CD4-positive, alpha-beta T cell (primary cell): ENCODE results near the gene GALT. TPM values are rescaled to one million over a fixed set of nuclear protein-coding genes. Genes with fewer than 3 reads are reported as not detected.

Experiments
- ATAC-seq: fragments of 200-7000 bp; cut with Tn5 transposase; one replicate; pipeline ENCODE4 v1.10.0; 2022; ENCODE audit warnings: mild to moderate bottlenecking; ENCODE audit not compliant: poor library complexity
- CTCF ChIA-PET: fragments of 350-600 bp; sonication (Branson Sonifier 250); formaldehyde crosslinking; loops from one replicate; lab custom pipeline; 2021; ENCODE audit warnings: antibody characterized with exemption, inconsistent platforms; lab: Charles Lee
- POLR2A ChIA-PET: fragments of 350-600 bp; sonication (Branson Sonifier 250); formaldehyde crosslinking; loops from one replicate; lab custom pipeline; 2021; ENCODE audit warnings: antibody characterized with exemption, inconsistent platforms; lab: Charles Lee
- DNase-seq, 14 experiments: peaks; one replicate each; pipeline ENCODE4 v3.0.0-alpha.2; 2013 to 2020; ENCODE audit warnings: mixed read lengths in 2 of 14
- H3K27ac ChIP-seq, 2 donors: one replicate each; pipeline versions ENCODE4 v1.5.1 to v1.7.0; 2013; ENCODE audit warnings: low read length in 2 of 2, low read depth in 1 of 2, mild to moderate bottlenecking in 1 of 2
- H3K27me3 ChIP-seq, 2 experiments: 1 replicate in 1 of 2; 2 replicates in 1 of 2; pipeline versions ENCODE4 v1.6.1 to v1.7.0; 2013; ENCODE audit warnings: low read length in 2 of 2, control low read depth in 1 of 2, mild to moderate bottlenecking in 1 of 2, moderate library complexity in 1 of 2; ENCODE audit not compliant: insufficient read depth in 2 of 2, control insufficient read depth in 1 of 2
- H3K36me3 ChIP-seq: one replicate; pipeline ENCODE4 v1.6.1; 2013; ENCODE audit warnings: low read length, control low read depth; ENCODE audit not compliant: insufficient read depth
- H3K4me1 ChIP-seq: one replicate; pipeline ENCODE4 v1.6.1; 2013; ENCODE audit warnings: low read length, control low read depth; ENCODE audit not compliant: insufficient read depth
- H3K4me3 ChIP-seq: one replicate; pipeline ENCODE4 v1.5.1; 2013; ENCODE audit warnings: mild to moderate bottlenecking, low read length, moderate library complexity
- H3K9me3 ChIP-seq, 2 experiments: 1 replicate in 1 of 2; 2 replicates in 1 of 2; pipeline versions ENCODE4 v1.6.1 to v1.7.0; 2013; ENCODE audit warnings: low read length in 2 of 2, mild to moderate bottlenecking in 2 of 2, control low read depth in 1 of 2, moderate library complexity in 1 of 2; ENCODE audit not compliant: control insufficient read depth in 1 of 2, insufficient read depth in 1 of 2
- H3K27ac Mint-ChIP-seq: one replicate; pipeline ENCODE4 v1.8.0; 2020; ENCODE audit warnings: mixed read lengths
- H3K27me3 Mint-ChIP-seq: one replicate; pipeline ENCODE4 v1.8.0; 2021; ENCODE audit warnings: mixed read lengths
- H3K36me3 Mint-ChIP-seq: one replicate; pipeline ENCODE4 v1.8.0; 2021; ENCODE audit warnings: low read depth, mixed read lengths
- H3K4me1 Mint-ChIP-seq: one replicate; pipeline ENCODE4 v1.8.0; 2021; ENCODE audit warnings: low read depth, mixed read lengths
- H3K4me3 Mint-ChIP-seq: one replicate; pipeline ENCODE4 v1.8.0; 2020; ENCODE audit warnings: mild to moderate bottlenecking, mixed read lengths
- H3K9me3 Mint-ChIP-seq: one replicate; pipeline ENCODE4 v1.8.0; 2020; ENCODE audit warnings: mixed read lengths
- intact Hi-C, 2 experiments: fragments of 100-400 bp; cut with DNase I in 1 of 2; cut with micrococcal nuclease in 1 of 2; formaldehyde crosslinking; loops; one replicate each; pipeline versions ENCODE4 v1.15.1 to v1.9.0; 2023 to 2025; cut with DNase I, micrococcal nuclease
- total RNA-seq, 174 experiments: library from RNA in 2 of 174; stranded (reverse) in 2 of 174; gene quantifications; one replicate each; pipeline ENCODE4 v1.2.3 and lab custom pipeline; 2021 to 2026
- TF ChIP-seq, protein P1 (sequence below): fragments of 200-600 bp; IDR thresholded peaks from one replicate; pipeline ENCODE4 v1.8.0; 2022; ENCODE audit warnings: antibody characterized with exemption, mild to moderate bottlenecking

GALT gene
- total RNA-seq, 2 experiments from 2014 or later, result 115 TPM

DNA sequence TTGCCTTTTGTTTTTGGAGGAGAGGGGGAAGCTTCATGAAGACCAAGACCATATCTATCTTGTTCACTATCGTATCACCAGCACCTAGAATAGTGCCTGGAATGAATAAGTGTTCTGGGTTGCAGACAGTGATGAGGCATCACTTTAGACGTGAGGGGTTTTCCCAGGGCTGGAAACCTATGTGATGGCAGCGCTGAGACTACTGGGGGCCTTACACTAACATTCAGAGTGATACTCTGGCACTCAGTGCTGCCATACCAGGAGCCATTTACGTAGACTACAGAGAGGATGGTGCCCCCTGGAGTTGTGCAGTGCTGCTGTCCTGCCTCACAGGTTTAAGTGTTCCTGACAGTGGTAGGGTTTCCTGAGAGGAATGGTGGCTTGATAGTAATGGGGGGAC, 37.7 kb downstream of the GALT start:
- TF ChIP-seq, protein P1, sequence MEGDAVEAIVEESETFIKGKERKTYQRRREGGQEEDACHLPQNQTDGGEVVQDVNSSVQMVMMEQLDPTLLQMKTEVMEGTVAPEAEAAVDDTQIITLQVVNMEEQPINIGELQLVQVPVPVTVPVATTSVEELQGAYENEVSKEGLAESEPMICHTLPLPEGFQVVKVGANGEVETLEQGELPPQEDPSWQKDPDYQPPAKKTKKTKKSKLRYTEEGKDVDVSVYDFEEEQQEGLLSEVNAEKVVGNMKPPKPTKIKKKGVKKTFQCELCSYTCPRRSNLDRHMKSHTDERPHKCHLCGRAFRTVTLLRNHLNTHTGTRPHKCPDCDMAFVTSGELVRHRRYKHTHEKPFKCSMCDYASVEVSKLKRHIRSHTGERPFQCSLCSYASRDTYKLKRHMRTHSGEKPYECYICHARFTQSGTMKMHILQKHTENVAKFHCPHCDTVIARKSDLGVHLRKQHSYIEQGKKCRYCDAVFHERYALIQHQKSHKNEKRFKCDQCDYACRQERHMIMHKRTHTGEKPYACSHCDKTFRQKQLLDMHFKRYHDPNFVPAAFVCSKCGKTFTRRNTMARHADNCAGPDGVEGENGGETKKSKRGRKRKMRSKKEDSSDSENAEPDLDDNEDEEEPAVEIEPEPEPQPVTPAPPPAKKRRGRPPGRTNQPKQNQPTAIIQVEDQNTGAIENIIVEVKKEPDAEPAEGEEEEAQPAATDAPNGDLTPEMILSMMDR, result no peak
- intact Hi-C loops, result no loop called here
- Mint-ChIP-seq H3K27ac (no peak overlapping the region), H3K4me3 (no peak overlapping the region), H3K27me3 (no peaks in the 10 kb centered on the region), H3K4me1 (no peaks in the 10 kb centered on the region), H3K36me3 (peaks cover 5% of the 10 kb centered on the region), H3K9me3 (no peaks in the 10 kb centered on the region)
- ChIA-PET POLR2A (no interaction called here), CTCF (no interaction called here)
- Histone ChIP-seq H3K9me3 (no peaks in the 10 kb centered on the region), H3K27me3 (no peaks in the 10 kb centered on the region), H3K36me3 (no peaks in the 10 kb centered on the region), H3K27ac (no peak overlapping the region), H3K4me3 (no peak overlapping the region), H3K4me1 (no peaks in the 10 kb centered on the region)
- ATAC-seq (no peak), DNase-seq (no peak)

DNA sequence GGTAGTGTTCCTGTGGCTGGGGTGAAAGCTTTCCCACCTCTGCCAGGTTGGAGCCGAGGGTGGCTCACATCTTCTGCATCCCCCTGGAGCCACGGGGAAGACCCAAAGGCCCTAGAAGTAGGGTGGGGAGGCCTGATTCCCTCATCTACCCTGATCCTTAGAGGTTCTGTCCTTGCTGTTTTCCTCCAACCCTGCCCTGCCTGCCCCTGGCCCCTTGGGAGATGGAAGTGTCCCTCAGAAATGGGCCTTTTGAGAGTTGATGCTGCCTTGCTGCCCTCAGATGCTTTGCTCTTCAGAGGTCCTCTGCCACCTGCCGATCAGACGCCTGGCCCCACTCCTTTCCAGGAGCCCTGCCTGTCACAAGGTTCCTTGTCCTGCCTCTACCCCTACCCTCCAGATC, 38.3 kb downstream of the GALT start:
- no peaks in the 10 kb centered on the region for H3K9me3 ChIP-seq
- ChIA-PET POLR2A (no interaction called here), CTCF (no interaction called here)
- H3K36me3 ChIP-seq, result no peaks in the 10 kb centered on the region
- H3K4me3 Mint-ChIP-seq, result no peak overlapping the region
- no peak overlapping the region for H3K4me3 ChIP-seq
- TF ChIP-seq, protein P1, result no peak
- no peak overlapping the region for H3K27ac Mint-ChIP-seq
- no peak overlapping the region for H3K27ac ChIP-seq
- ATAC-seq (no peak), DNase-seq (no peak)
- peaks cover 4% of the 10 kb centered on the region for H3K36me3 Mint-ChIP-seq
- intact Hi-C loops, result no loop called here
- H3K27me3 Mint-ChIP-seq, result no peaks in the 10 kb centered on the region
- H3K4me1 ChIP-seq, result no peaks in the 10 kb centered on the region
- H3K27me3 ChIP-seq, result no peaks in the 10 kb centered on the region
- no peaks in the 10 kb centered on the region for H3K9me3 Mint-ChIP-seq
- no peaks in the 10 kb centered on the region for H3K4me1 Mint-ChIP-seq

DNA sequence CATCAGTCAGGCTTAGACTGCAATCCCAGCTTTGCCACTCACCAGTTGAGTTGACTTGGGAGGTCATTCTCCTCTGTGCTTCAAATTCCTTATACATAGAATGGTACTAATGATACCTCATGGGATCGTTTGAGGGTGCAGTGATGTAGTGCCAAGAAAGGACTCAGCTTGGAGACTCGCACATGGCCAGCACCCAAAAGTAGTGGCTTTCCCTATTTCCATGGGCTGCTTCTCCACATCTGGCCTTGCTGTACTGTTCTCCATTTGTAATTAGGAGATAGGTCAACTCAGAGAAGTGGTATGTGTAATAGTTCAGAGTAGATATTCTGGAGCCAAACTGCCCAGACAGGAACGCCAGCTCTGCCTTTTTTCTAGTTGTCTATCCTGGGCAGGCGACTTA, 39.1 kb downstream of the GALT start:
- Histone ChIP-seq H3K4me3 (no peak overlapping the region), H3K27ac (no peak overlapping the region), H3K4me1 (no peaks in the 10 kb centered on the region), H3K27me3 (no peaks in the 10 kb centered on the region), H3K9me3 (no peaks in the 10 kb centered on the region), H3K36me3 (no peaks in the 10 kb centered on the region)
- TF ChIP-seq, protein P1, result no peak
- POLR2A ChIA-PET, result no interaction called here
- no peak overlapping the region for H3K4me3 Mint-ChIP-seq
- H3K27ac Mint-ChIP-seq, result no peak overlapping the region
- CTCF ChIA-PET, result no interaction called here
- H3K27me3 Mint-ChIP-seq, result no peaks in the 10 kb centered on the region
- no peaks in the 10 kb centered on the region for H3K9me3 Mint-ChIP-seq
- H3K4me1 Mint-ChIP-seq, result no peaks in the 10 kb centered on the region
- peaks cover 4% of the 10 kb centered on the region for H3K36me3 Mint-ChIP-seq
- intact Hi-C loops, result no loop called here
- DNase-seq (no peak), ATAC-seq (no peak)
